Measurements from ENCODE around the gene BEST4.
"Not testable (repeated sequence)": the region's sequence is repeated elsewhere in the genome, so short reads cannot be mapped to it uniquely, and the experiment has no call there.

BEST4 gene

GRCh38 chr1:44739307-44740178 is 48.4 kb downstream of the BEST4 start, which contains the start of gene KIF2C:
Gene KIF2C (plus strand): TSS chr1:44739837. CDS start chr1:44739933, 96 bp downstream.
- H3K4me3 ChIP-seq (ENCODE audit: low read depth, low read length), result peak within 1 kb of the TSS; percentile 86
- DNase-seq (ENCODE audit: low read depth), result peak; percentile 92
- TF ChIP-seq CTCF (IDR thresholded peaks at IDR 0.05; ENCODE audit: control insufficient read depth, extremely low read depth, insufficient read depth), result no peak

- not testable (repeated sequence) for DNase-seq (ENCODE audit: low read depth)
- H3K4me3 ChIP-seq (ENCODE audit: low read depth, low read length), result peak overlapping the region; percentile 86
These were observed 49.0 kb downstream of the BEST4 start for GRCh38 chr1:44738953-44739306.

- no peak overlapping the region for H3K4me3 ChIP-seq (ENCODE audit: low read depth, low read length)
- no peak for TF ChIP-seq CTCF (IDR thresholded peaks at IDR 0.05; ENCODE audit: control insufficient read depth, extremely low read depth, insufficient read depth)
- no peak for DNase-seq (ENCODE audit: low read depth)
These were observed 52.0 kb downstream of the BEST4 start for GRCh38 chr1:44735992-44736391.

GRCh38 chr1:44733784-44734183 is 54.2 kb downstream of the BEST4 start:
- DNase-seq (ENCODE audit: low read depth), result no peak
- no peak overlapping the region for H3K4me3 ChIP-seq (ENCODE audit: low read depth, low read length)
- no peak for TF ChIP-seq CTCF (IDR thresholded peaks at IDR 0.05; ENCODE audit: control insufficient read depth, extremely low read depth, insufficient read depth)

Data from LNCaP clone FGC (cell line).